IPS-18c (cell line): ENCODE data around the gene SERINC2.

Experiments used
- H3K4me3 ChIP-seq: 2 replicates; pipeline ENCODE4 v1.7.0; 2013; ENCODE audit warnings: low read depth, mild to moderate bottlenecking, low read length, moderate library complexity; ENCODE audit not compliant: insufficient read depth
- H3K9me3 ChIP-seq: one replicate; pipeline ENCODE4 v1.6.1; 2013; ENCODE audit warnings: mild to moderate bottlenecking, low read length, moderate library complexity; ENCODE audit not compliant: control insufficient read depth, insufficient read depth

SERINC2 gene

GRCh38 chr1:31405578-31406245 is 7.3 kb upstream of the SERINC2 start:
- Histone ChIP-seq H3K4me3 (no peak overlapping the region), H3K9me3 (no peaks in the 10 kb centered on the region)

DNA sequence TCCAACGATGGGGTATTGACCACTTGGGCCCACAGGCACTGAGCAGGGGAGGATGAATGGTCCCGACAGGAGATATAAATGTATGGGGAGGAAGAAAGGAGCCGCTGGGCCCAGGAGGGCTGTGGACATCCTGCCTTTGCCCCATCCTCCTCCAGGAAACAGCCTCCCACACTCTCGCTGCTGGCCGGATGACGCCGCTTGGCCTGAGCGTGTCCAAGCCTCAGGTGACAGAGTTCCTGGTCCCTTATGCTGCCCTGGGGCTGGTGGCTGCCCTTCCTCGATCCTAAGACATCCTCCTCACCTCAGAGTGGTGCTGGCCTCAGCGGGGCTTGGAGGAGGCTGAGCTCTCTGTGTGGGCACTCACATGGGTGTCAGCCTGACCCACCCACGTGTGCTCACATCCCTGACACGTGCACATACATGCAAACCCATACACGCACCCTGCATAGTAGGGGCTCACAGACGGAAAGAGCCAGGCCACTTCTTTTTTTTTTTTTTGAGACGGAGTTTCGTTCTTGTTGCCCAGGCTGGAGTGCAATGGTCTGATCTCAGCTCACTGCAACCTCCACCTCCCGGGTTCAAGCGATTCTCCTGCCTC is 5.9 kb upstream of the SERINC2 start:
- no peaks in the 10 kb centered on the region for H3K9me3 ChIP-seq
- no peak overlapping the region for H3K4me3 ChIP-seq

DNA sequence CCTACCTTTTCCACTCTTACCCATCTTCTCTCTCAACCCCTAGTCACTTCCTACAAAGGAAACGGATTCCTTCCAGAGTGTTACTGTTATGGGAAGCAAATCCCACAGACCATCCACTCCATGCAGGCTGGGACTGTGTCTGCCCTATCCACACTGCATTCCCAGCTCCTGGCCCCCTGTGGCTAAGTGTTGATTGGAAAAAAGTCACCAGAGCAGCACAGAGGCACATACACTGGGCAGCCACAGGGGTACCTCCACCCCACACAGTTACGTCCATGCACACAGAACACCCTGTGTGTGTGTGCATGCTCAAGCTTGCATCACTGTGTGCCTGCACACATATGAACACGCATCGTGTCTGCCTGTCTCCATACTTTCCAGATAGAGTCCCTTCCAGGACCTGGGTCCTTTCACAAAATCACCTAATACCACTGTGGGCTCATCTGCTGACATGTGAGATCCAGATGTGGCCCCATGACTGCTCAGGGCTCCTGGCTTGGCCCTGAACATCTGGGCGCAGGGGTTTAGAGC is 4.2 kb upstream of the SERINC2 start:
- H3K9me3 ChIP-seq = no peaks in the 10 kb centered on the region

GRCh38 chr1:31409946-31410858 is 2.8 kb upstream of the SERINC2 start:
- Histone ChIP-seq H3K9me3 (no peaks in the 10 kb centered on the region), H3K4me3 (no peak overlapping the region)

More for the DNA sequence above, 4.2 kb upstream of the SERINC2 start:
- H3K4me3 ChIP-seq = no peak overlapping the region

GRCh38 chr1:31410871-31411270 is 2.1 kb upstream of the SERINC2 start:
- Histone ChIP-seq H3K9me3 (no peaks in the 10 kb centered on the region), H3K4me3 (no peak overlapping the region)

DNA sequence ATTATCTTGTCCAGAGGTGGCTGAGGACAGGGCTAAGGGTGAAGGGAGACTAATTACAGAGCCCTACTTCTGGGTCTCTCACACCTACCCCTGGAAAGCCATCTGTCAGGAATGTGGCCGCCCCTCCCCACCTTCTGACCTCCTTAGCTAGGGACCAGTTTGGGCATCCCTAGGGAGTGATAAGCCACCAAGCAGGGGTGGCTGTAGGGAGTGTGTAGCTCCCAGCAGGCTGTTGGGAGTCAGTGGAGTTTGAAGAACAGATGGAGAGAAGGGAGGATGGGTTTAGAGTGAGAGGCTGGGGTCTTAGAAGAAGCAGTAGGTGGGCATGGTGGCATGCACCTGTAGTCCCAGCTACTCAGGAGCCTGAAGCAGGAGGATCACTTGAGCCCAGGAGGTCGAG is 808 bp upstream of the SERINC2 start:
- 0 out of 2 replicates have a peak overlapping the region, but pooled peaks have one; percentile 51 for H3K4me3 ChIP-seq
- no peaks in the 10 kb centered on the region for H3K9me3 ChIP-seq

DNA sequence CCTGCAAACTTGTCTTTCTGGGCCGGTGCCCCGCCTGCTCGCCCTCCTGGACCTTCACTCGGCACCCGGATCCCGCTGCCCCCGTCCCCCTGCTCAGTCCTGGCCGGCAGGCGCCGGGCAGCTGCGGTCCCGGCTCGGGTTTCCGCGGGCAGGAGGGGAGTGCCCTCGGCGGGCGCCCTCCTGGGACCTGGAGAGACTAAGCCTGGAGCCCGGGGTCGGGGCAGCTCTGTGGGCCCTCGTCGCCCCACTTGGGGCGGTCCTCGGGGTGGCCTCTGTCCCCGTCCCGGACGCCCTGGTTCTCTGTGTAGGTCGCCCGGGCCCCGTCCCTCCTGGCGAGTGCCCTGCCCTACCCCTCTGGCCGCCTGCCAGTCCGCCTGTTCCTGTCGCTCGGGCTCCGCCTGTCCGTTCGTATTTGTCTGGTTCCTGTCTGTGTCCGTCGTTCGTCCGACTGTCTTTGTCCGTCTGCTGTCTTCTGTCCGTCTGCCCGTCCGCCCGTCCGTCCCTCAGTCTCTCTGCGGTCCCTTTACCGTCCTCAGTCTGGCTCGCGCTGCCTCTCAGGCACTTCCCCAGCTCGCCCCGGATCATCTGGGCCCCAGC is 490 bp downstream of the SERINC2 start:
- peak overlapping the region; percentile 91 for H3K4me3 ChIP-seq

GRCh38 chr1:31414980-31415370 is 2.0 kb downstream of the SERINC2 start:
- H3K9me3 ChIP-seq = no peaks in the 10 kb centered on the region
- peak overlapping the region; percentile 91; the same call in 1 of the 2 replicates for H3K4me3 ChIP-seq

More for the DNA sequence above, 490 bp downstream of the SERINC2 start:
- H3K9me3 ChIP-seq = no peaks in the 10 kb centered on the region

DNA sequence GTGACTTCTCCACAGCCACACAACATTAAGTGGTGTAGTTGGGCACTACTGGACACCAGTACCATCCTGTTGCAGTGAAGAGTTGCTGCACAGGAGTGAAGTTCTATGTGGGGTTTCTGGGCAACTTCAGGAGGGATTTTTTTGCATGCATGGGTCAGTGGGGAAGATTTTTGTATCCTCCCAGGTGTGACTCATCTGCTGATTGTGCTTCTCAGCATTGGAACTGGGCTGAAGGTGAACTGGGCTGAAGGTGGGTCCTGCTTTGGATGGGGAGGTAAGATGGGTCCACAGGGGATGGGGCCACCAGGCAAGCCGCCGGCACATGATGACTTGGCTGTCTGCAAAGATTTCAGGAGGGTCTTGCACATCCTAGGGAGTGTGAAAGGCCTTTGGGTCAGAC is 2.6 kb downstream of the SERINC2 start:
- no peaks in the 10 kb centered on the region for H3K9me3 ChIP-seq
- H3K4me3 ChIP-seq = 0 out of 2 replicates have a peak overlapping the region, but pooled peaks have one; percentile 4

GRCh38 chr1:31416101-31416736 is 3.2 kb downstream of the SERINC2 start:
- Histone ChIP-seq H3K9me3 (no peaks in the 10 kb centered on the region), H3K4me3 (0 out of 2 replicates have a peak overlapping the region, but pooled peaks have one; percentile 4)

DNA sequence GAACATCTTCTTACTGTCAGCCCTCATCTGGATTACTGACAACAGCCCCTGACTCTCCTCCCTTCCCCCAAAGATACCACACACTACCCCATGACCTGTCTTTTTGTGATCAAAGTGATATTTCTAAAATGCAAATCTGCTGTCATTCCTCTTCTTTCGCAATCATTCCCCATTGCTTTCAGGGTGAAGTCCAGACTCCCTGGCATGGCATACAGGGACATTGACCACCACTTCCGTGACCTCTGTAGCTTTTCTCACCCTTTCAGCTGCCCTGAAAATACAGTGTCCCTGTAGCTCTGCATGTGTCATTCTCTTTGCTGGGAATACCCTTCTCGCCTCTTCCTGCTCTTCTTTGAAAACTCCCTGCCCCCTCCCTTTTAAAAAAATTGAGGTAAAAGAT is 4.1 kb downstream of the SERINC2 start:
- Histone ChIP-seq H3K4me3 (no peak overlapping the region), H3K9me3 (no peaks in the 10 kb centered on the region)

DNA sequence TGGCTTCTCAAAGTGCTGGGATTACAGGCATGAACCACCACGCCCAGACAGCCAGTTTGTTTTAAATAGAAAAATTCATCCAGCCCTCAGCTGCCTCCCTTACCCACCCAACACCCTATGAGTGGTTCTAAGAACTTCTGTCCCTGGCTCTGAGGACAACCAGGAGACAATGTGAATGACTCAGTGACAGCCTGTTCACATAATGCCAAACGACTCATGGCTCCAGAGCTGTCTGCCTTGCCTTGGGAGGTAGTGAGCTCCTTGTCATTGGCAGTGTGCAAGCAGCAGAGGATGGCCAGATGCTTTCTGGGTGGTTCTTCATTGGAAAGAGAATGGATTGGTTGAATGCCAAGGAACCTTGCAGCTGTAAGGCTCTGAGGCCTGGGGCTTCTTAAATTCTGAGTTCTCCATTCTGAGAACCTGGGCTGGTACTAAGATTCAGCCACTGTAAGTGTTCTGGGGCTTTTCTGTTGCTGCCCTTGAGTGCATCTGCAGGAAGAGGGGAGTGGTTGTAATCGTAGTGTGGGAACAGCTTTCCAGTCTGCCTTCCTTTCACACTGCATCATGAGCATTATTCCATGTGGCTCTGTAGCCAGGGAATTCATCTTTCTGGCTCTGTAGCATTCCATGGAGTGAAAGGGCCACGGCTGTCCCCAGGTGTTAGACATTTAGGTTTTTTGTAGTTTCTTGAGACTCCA is 5.8 kb downstream of the SERINC2 start:
- Histone ChIP-seq H3K9me3 (no peaks in the 10 kb centered on the region), H3K4me3 (no peak overlapping the region)

- Histone ChIP-seq H3K4me3 (no peak overlapping the region), H3K9me3 (no peaks in the 10 kb centered on the region)
Measured at GRCh38 chr1:31420716-31421115, 7.7 kb downstream of the SERINC2 start.

GRCh38 chr1:31421371-31422040 is 8.5 kb downstream of the SERINC2 start:
- Histone ChIP-seq H3K4me3 (no peak overlapping the region), H3K9me3 (no peaks in the 10 kb centered on the region)

- Histone ChIP-seq H3K9me3 (no peaks in the 10 kb centered on the region), H3K4me3 (no peak overlapping the region)
Measured at GRCh38 chr1:31422505-31423319, 9.7 kb downstream of the SERINC2 start.
